ENCODE results near the gene TMPRSS3.

Gene TMPRSS3

GRCh38 chr21:42373196-42373907 is 22.5 kb downstream of the TMPRSS3 start:
- H3K4ac ChIP-seq (ENCODE audit: low read depth in 1 of 2, low read length in 2 of 2) = no peak overlapping the region
- no peak overlapping the region for H4K8ac ChIP-seq (ENCODE audit: low read length)
- H2BK5ac ChIP-seq (ENCODE audit: low read depth, low read length, poor library complexity, severe bottlenecking) = no peak overlapping the region
- no peak overlapping the region for H3K18ac ChIP-seq (ENCODE audit: low read depth in 1 of 2, low read length in 2 of 2)
- no peaks in the 10 kb centered on the region for H3K36me3 ChIP-seq (ENCODE audit: control insufficient read depth in 1 of 2, insufficient read depth in 2 of 2, low read depth in 1 of 2, low read length in 2 of 2)
- no peak overlapping the region for H2BK120ac ChIP-seq (ENCODE audit: low read depth, low read length)
- no peak overlapping the region for H2AK5ac ChIP-seq (ENCODE audit: low read length, severe bottlenecking)
- H3K9ac ChIP-seq (ENCODE audit: low read length) = no peak overlapping the region
- H3K4me3 ChIP-seq (ENCODE audit: insufficient read depth in 1 of 2, low read depth in 1 of 2, low read length in 2 of 2) = no peak overlapping the region
- H2AFZ ChIP-seq (ENCODE audit: low read depth, low read length) = no peak overlapping the region
- no peak for DNase-seq
- H3K9me3 ChIP-seq (ENCODE audit: control insufficient read depth, low read length) = no peaks in the 10 kb centered on the region
- H3K4me2 ChIP-seq (ENCODE audit: low read length, poor library complexity, severe bottlenecking) = no peak overlapping the region
- no peaks in the 10 kb centered on the region for H3K4me1 ChIP-seq (ENCODE audit: control insufficient read depth, insufficient read depth, low read depth, low read length)
- H3K27ac ChIP-seq (ENCODE audit: low read length, poor library complexity, severe bottlenecking) = no peak overlapping the region
- no peaks in the 10 kb centered on the region for H3K79me1 ChIP-seq (replicated peaks; ENCODE audit: low read length, poor library complexity, severe bottlenecking)
- H2BK12ac ChIP-seq (ENCODE audit: low read length in 2 of 2) = no peak overlapping the region
- H3K14ac ChIP-seq (ENCODE audit: low read length in 2 of 2) = no peak overlapping the region
- 84% methylated on average over 25 of the region's 25 CpGs for WGBS
- no peak overlapping the region for H4K91ac ChIP-seq (ENCODE audit: low read length)
- no peak overlapping the region for H3K23ac ChIP-seq (ENCODE audit: low read length in 2 of 2)
- H3K27me3 ChIP-seq (ENCODE audit: control insufficient read depth in 1 of 2, insufficient read depth in 1 of 2, low read length in 2 of 2) = peaks cover 21 to 69% of the 10 kb centered on the region in 2 experiments
- no peak overlapping the region for H2BK15ac ChIP-seq (ENCODE audit: low read depth, poor library complexity, severe bottlenecking)

- Histone ChIP-seq H3K14ac (ENCODE audit: low read length in 2 of 2) (no peak overlapping the region), H3K23ac (ENCODE audit: low read length in 2 of 2) (no peak overlapping the region), H3K9me3 (ENCODE audit: control insufficient read depth, low read length) (no peaks in the 10 kb centered on the region), H2AK5ac (ENCODE audit: low read length, severe bottlenecking) (no peak overlapping the region), H2BK120ac (ENCODE audit: low read depth, low read length) (no peak overlapping the region), H4K8ac (ENCODE audit: low read length) (no peak overlapping the region), H3K4me1 (ENCODE audit: control insufficient read depth, insufficient read depth, low read depth, low read length) (no peaks in the 10 kb centered on the region), H3K36me3 (ENCODE audit: control insufficient read depth in 1 of 2, insufficient read depth in 2 of 2, low read depth in 1 of 2, low read length in 2 of 2) (no peaks in the 10 kb centered on the region), H3K18ac (ENCODE audit: low read depth in 1 of 2, low read length in 2 of 2) (no peak overlapping the region), H4K91ac (ENCODE audit: low read length) (peak overlapping the region; percentile 70), H3K4me3 (ENCODE audit: insufficient read depth in 1 of 2, low read depth in 1 of 2, low read length in 2 of 2) (no peak overlapping the region), H3K79me1 (replicated peaks; ENCODE audit: low read length, poor library complexity, severe bottlenecking) (no peaks in the 10 kb centered on the region), H3K27me3 (ENCODE audit: control insufficient read depth in 1 of 2, insufficient read depth in 1 of 2, low read length in 2 of 2) (peaks cover 10 to 48% of the 10 kb centered on the region in 2 experiments), H3K27ac (ENCODE audit: low read length, poor library complexity, severe bottlenecking) (no peak overlapping the region), H2BK12ac (ENCODE audit: low read length in 2 of 2) (no peak overlapping the region), H2AFZ (ENCODE audit: low read depth, low read length) (no peak overlapping the region), H3K4ac (ENCODE audit: low read depth in 1 of 2, low read length in 2 of 2) (no peak overlapping the region), H2BK5ac (ENCODE audit: low read depth, low read length, poor library complexity, severe bottlenecking) (no peak overlapping the region), H3K9ac (ENCODE audit: low read length) (no peak overlapping the region), H2BK15ac (ENCODE audit: low read depth, poor library complexity, severe bottlenecking) (no peak overlapping the region), H3K4me2 (ENCODE audit: low read length, poor library complexity, severe bottlenecking) (no peak overlapping the region)
- 77% methylated on average over 18 of the region's 18 CpGs for WGBS
- no peak for DNase-seq
Measured at GRCh38 chr21:42370894-42371654, 24.8 kb downstream of the TMPRSS3 start.

DNA sequence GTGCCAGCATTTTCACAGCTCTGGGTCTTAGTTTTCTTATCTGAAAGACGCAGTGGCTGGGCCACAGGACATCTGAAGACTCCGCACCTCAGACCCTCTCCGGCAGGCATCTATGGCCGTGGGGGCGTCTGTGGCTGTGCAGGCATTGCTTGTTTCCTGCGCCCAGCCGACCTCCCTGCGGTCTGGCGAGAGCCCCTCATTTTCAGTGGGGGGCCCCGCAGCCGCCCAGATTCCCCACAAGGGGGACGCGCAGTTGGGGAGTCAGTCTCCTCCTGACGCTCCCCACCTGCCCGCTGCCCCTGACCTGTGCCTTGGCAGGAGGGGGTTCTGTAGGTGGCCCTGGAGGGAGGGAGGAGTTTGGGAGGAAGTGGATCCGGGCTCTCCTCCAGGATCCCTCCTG is 26.0 kb downstream of the TMPRSS3 start:
- Histone ChIP-seq H2BK5ac (ENCODE audit: low read depth, low read length, poor library complexity, severe bottlenecking) (no peak overlapping the region), H2BK120ac (ENCODE audit: low read depth, low read length) (no peak overlapping the region), H3K9me3 (ENCODE audit: control insufficient read depth, low read length) (no peaks in the 10 kb centered on the region), H3K4me2 (ENCODE audit: low read length, poor library complexity, severe bottlenecking) (no peak overlapping the region), H3K23ac (ENCODE audit: low read length in 2 of 2) (no peak overlapping the region), H3K9ac (ENCODE audit: low read length) (no peak overlapping the region), H3K18ac (ENCODE audit: low read depth in 1 of 2, low read length in 2 of 2) (no peak overlapping the region), H3K36me3 (ENCODE audit: control insufficient read depth in 1 of 2, insufficient read depth in 2 of 2, low read depth in 1 of 2, low read length in 2 of 2) (no peaks in the 10 kb centered on the region), H3K4me1 (ENCODE audit: control insufficient read depth, insufficient read depth, low read depth, low read length) (no peaks in the 10 kb centered on the region), H3K27ac (ENCODE audit: low read length, poor library complexity, severe bottlenecking) (no peak overlapping the region), H3K79me1 (replicated peaks; ENCODE audit: low read length, poor library complexity, severe bottlenecking) (no peaks in the 10 kb centered on the region), H3K4ac (ENCODE audit: low read depth in 1 of 2, low read length in 2 of 2) (no peak overlapping the region), H3K14ac (ENCODE audit: low read length in 2 of 2) (no peak overlapping the region), H3K27me3 (ENCODE audit: control insufficient read depth in 1 of 2, insufficient read depth in 1 of 2, low read length in 2 of 2) (peaks cover 4 to 45% of the 10 kb centered on the region in 2 experiments), H2BK15ac (ENCODE audit: low read depth, poor library complexity, severe bottlenecking) (no peak overlapping the region), H4K91ac (ENCODE audit: low read length) (no peak overlapping the region), H2AK5ac (ENCODE audit: low read length, severe bottlenecking) (no peak overlapping the region), H2AFZ (ENCODE audit: low read depth, low read length) (no peak overlapping the region), H3K4me3 (ENCODE audit: insufficient read depth in 1 of 2, low read depth in 1 of 2, low read length in 2 of 2) (no peak overlapping the region), H2BK12ac (ENCODE audit: low read length in 2 of 2) (no peak overlapping the region), H4K8ac (ENCODE audit: low read length) (no peak overlapping the region)
- 92% methylated on average over 11 of the region's 16 CpGs for WGBS
- DNase-seq = no peak

GRCh38 chr21:42367367-42368165 is 28.3 kb downstream of the TMPRSS3 start:
- no peak for DNase-seq
- Histone ChIP-seq H2BK120ac (ENCODE audit: low read depth, low read length) (no peak overlapping the region), H3K9ac (ENCODE audit: low read length) (no peak overlapping the region), H2AFZ (ENCODE audit: low read depth, low read length) (no peak overlapping the region), H2AK5ac (ENCODE audit: low read length, severe bottlenecking) (no peak overlapping the region), H3K4ac (ENCODE audit: low read depth in 1 of 2, low read length in 2 of 2) (no peak overlapping the region), H2BK15ac (ENCODE audit: low read depth, poor library complexity, severe bottlenecking) (no peak overlapping the region), H3K4me3 (ENCODE audit: insufficient read depth in 1 of 2, low read depth in 1 of 2, low read length in 2 of 2) (no peak overlapping the region), H2BK5ac (ENCODE audit: low read depth, low read length, poor library complexity, severe bottlenecking) (no peak overlapping the region), H3K27ac (ENCODE audit: low read length, poor library complexity, severe bottlenecking) (no peak overlapping the region), H3K9me3 (ENCODE audit: control insufficient read depth, low read length) (no peaks in the 10 kb centered on the region), H3K18ac (ENCODE audit: low read depth in 1 of 2, low read length in 2 of 2) (no peak overlapping the region), H3K36me3 (ENCODE audit: control insufficient read depth in 1 of 2, insufficient read depth in 2 of 2, low read depth in 1 of 2, low read length in 2 of 2) (no peaks in the 10 kb centered on the region), H4K8ac (ENCODE audit: low read length) (no peak overlapping the region), H4K91ac (ENCODE audit: low read length) (no peak overlapping the region), H3K4me2 (ENCODE audit: low read length, poor library complexity, severe bottlenecking) (no peak overlapping the region), H2BK12ac (ENCODE audit: low read length in 2 of 2) (no peak overlapping the region), H3K4me1 (ENCODE audit: control insufficient read depth, insufficient read depth, low read depth, low read length) (no peaks in the 10 kb centered on the region), H3K79me1 (replicated peaks; ENCODE audit: low read length, poor library complexity, severe bottlenecking) (no peaks in the 10 kb centered on the region), H3K27me3 (ENCODE audit: control insufficient read depth in 1 of 2, insufficient read depth in 1 of 2, low read length in 2 of 2) (peaks cover 16 to 39% of the 10 kb centered on the region in 2 experiments), H3K14ac (ENCODE audit: low read length in 2 of 2) (no peak overlapping the region), H3K23ac (ENCODE audit: low read length in 2 of 2) (no peak overlapping the region)
- 79% methylated on average over 13 of the region's 14 CpGs for WGBS
